A673 (cell line): ENCODE results near the gene CAMKV. TPM values are rescaled to one million over a fixed set of nuclear protein-coding genes. Genes with fewer than 3 reads are reported as not detected.

Experiments used
- BruUV-seq: library from RNA; stranded (reverse); fragments of 400-500 nt; replicated peaks from 2 replicates; lab custom pipeline; 2021; lab: Mats Ljungman, UMichigan
- CTCF ChIA-PET: fragments of 300-600 bp; sonication (Branson Sonifier 250); formaldehyde crosslinking; loops from one replicate; lab custom pipeline; 2022; ENCODE audit warnings: antibody characterized with exemption; lab: Charles Lee
- POLR2A ChIA-PET: fragments of 300-600 bp; sonication (Branson Sonifier 250); formaldehyde crosslinking; loops from one replicate; lab custom pipeline; 2022; ENCODE audit warnings: antibody characterized with exemption; ENCODE audit not compliant: low non-redundant PET; lab: Charles Lee
- DNase-seq: peaks from one replicate; pipeline ENCODE4 v3.0.0-alpha.2; 2015; ENCODE audit warnings: low spot score
- H3K27ac ChIP-seq: fragments of 200-600 bp; sonication (generic); 2 replicates; pipeline ENCODE4 v1.5.1; 2016; ENCODE audit warnings: mixed run types, low read depth, mild to moderate bottlenecking, mixed read lengths, antibody characterized with exemption, low read length; ENCODE audit not compliant: poor library complexity, severe bottlenecking
- H3K27me3 ChIP-seq: fragments of 200-600 bp; sonication (generic); replicated peaks from 2 replicates; pipeline ENCODE4 v1.6.1; 2017; ENCODE audit warnings: mixed run types, low read depth, mild to moderate bottlenecking, mixed read lengths, antibody characterized with exemption, low read length; ENCODE audit not compliant: insufficient read depth, poor library complexity
- H3K36me3 ChIP-seq: fragments of 200-600 bp; sonication (generic); 2 replicates; pipeline ENCODE4 v1.6.1; 2016; ENCODE audit warnings: mixed run types, mild to moderate bottlenecking, mixed read lengths, antibody characterized with exemption, low read length; ENCODE audit not compliant: insufficient read depth, poor library complexity, severe bottlenecking
- H3K4me1 ChIP-seq: fragments of 200-600 bp; sonication (generic); 2 replicates; pipeline ENCODE4 v1.6.1; 2017; ENCODE audit warnings: mixed run types, mild to moderate bottlenecking, mixed read lengths, antibody characterized with exemption, low read length; ENCODE audit not compliant: insufficient read depth, poor library complexity, severe bottlenecking
- H3K4me3 ChIP-seq: fragments of 200-600 bp; sonication (generic); 2 replicates; pipeline ENCODE4 v1.5.1; 2016; ENCODE audit warnings: low read depth, mixed run types, mild to moderate bottlenecking, mixed read lengths, low read length; ENCODE audit not compliant: poor library complexity, severe bottlenecking
- H3K9me3 ChIP-seq: fragments of 200-600 bp; sonication (generic); 2 replicates; pipeline ENCODE4 v1.6.1; 2016; ENCODE audit warnings: mixed run types, low read depth, mild to moderate bottlenecking, mixed read lengths, antibody characterized with exemption, low read length; ENCODE audit not compliant: poor library complexity, severe bottlenecking
- EZH2 ChIP-seq: fragments of 200-600 bp; sonication (generic); IDR thresholded peaks from 2 replicates; pipeline ENCODE4 v1.6.1; 2017; ENCODE audit warnings: borderline replicate concordance, low read depth, mild to moderate bottlenecking, mixed read lengths, antibody characterized with exemption, low read length; ENCODE audit not compliant: poor library complexity, severe bottlenecking
- intact Hi-C: fragments of 100-400 bp; cut with micrococcal nuclease; formaldehyde crosslinking; loops from one replicate; pipeline ENCODE4 v1.10.0; 2022; ENCODE audit not compliant: unreplicated experiment
- total RNA-seq: library from RNA; stranded (reverse); gene quantifications from 2 replicates; pipeline ENCODE4 v1.2.3, GENCODE V29; 2021
- TF ChIP-seq, protein P1 (sequence below): fragments of 300-800, 200-600 bp; sonication (generic); conservative IDR thresholded peaks from 2 replicates; pipeline ENCODE4 v1.5.1; 2017; ENCODE audit warnings: low read depth, mild to moderate bottlenecking, antibody characterized with exemption, low read length, moderate library complexity, mixed read lengths

The CAMKV gene
- total RNA-seq, 1 experiment from 2014 or later, result 5.4 TPM

DNA sequence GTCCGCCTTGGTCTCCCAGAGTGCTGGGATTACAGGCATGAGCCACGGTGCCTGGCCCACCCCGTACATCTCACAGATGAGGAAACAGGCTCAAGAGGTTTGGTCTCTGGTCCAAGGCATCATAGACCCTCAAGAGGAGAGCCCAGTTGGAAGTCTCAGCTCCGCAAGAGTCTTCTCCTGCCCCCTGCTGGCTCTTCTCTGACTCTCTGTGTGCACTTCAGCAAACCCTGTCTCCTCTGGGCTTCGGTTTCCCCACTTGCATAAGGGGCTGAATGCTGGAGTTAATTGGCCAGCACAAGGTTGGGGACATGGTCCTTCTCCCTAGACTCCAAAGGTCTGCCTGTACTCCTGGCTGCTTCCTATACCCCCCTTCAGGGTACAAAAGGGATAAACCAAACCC lies 30.1 kb upstream of the CAMKV start:
- DNase-seq, result peak; percentile 53
- no TSS peak for BruUV-seq
- ChIA-PET CTCF (interaction anchor here (0.6 to 1.4 kb wide), 3 partner anchors 63 to 198 kb away, joined by 3 to 5 read pairs (median 3); partner anchors contain the start of gene INKA1), POLR2A (no interaction called here)
- H3K36me3 ChIP-seq, result no peaks in the 10 kb centered on the region
- H3K4me1 ChIP-seq, result no peaks in the 10 kb centered on the region
- H3K27me3 ChIP-seq, result no peaks in the 10 kb centered on the region
- TF ChIP-seq EZH2, result no peak
- TF ChIP-seq, protein P1, sequence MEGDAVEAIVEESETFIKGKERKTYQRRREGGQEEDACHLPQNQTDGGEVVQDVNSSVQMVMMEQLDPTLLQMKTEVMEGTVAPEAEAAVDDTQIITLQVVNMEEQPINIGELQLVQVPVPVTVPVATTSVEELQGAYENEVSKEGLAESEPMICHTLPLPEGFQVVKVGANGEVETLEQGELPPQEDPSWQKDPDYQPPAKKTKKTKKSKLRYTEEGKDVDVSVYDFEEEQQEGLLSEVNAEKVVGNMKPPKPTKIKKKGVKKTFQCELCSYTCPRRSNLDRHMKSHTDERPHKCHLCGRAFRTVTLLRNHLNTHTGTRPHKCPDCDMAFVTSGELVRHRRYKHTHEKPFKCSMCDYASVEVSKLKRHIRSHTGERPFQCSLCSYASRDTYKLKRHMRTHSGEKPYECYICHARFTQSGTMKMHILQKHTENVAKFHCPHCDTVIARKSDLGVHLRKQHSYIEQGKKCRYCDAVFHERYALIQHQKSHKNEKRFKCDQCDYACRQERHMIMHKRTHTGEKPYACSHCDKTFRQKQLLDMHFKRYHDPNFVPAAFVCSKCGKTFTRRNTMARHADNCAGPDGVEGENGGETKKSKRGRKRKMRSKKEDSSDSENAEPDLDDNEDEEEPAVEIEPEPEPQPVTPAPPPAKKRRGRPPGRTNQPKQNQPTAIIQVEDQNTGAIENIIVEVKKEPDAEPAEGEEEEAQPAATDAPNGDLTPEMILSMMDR, result peak; percentile 45
- intact Hi-C loops, result loop anchor here (10.0 kb wide), 1 partner anchor 55 kb away; no protein-coding TSS in a partner anchor
- H3K4me3 ChIP-seq, result no peak overlapping the region
- no peaks in the 10 kb centered on the region for H3K9me3 ChIP-seq
- no peak overlapping the region for H3K27ac ChIP-seq

DNA sequence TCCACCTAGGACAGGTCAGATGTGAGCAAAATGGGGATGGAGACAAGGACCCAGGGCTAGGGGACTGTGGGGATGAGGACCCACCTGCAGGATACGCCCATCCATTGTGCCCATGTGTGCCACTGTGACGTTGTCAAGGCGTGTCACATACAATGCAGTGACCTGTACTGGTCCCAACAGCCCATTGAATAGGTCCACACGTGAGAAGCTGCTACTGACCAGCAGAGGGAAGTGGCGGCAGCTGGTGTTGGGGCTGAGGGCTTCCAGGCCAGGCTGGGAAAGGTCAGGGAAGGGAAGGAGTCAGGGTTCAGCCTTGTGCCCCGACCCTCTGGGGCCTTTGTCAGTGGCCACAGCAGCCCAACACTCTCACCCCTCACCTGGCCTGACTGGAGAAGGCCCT lies 29.3 kb upstream of the CAMKV start:
- ChIA-PET CTCF (no interaction called here), POLR2A (no interaction called here)
- no TSS peak for BruUV-seq
- H3K4me3 ChIP-seq, result no peak overlapping the region
- no peaks in the 10 kb centered on the region for H3K27me3 ChIP-seq
- no peak for TF ChIP-seq EZH2
- TF ChIP-seq, protein P1, result no peak
- intact Hi-C loops, result no loop called here
- no peak for DNase-seq
- no peaks in the 10 kb centered on the region for H3K36me3 ChIP-seq
- H3K27ac ChIP-seq, result no peak overlapping the region
- no peaks in the 10 kb centered on the region for H3K4me1 ChIP-seq
- H3K9me3 ChIP-seq, result no peaks in the 10 kb centered on the region

DNA sequence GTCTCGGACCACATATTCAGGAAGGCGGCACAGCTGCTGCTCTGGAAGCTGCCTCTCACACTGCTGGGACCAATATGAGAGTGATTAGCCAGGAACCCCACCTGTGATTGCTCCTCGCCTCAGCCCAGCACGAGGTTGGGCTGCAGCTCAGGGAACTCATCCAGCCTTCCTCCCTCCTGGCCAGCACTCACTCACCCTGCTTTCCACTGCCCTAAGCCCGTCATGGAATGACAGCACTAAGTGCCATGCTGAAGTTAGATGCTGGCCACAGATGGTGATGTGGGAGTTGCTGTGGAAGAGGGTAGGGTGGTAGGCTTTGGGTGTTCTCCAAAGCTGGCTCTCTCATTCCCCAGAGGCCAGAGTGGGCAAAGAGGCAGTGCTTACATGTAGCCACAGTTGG lies 26.6 kb upstream of the CAMKV start:
- Histone ChIP-seq H3K4me3 (no peak overlapping the region), H3K27ac (no peak overlapping the region), H3K4me1 (no peaks in the 10 kb centered on the region), H3K27me3 (no peaks in the 10 kb centered on the region), H3K9me3 (no peaks in the 10 kb centered on the region), H3K36me3 (no peaks in the 10 kb centered on the region)
- ChIA-PET CTCF (no interaction called here), POLR2A (no interaction called here)
- intact Hi-C loops, result no loop called here
- no TSS peak for BruUV-seq
- no peak for DNase-seq
- TF ChIP-seq, protein P1, result no peak
- TF ChIP-seq EZH2, result no peak
